Measurements from ENCODE around the gene BAK1.

Gene BAK1

DNA sequence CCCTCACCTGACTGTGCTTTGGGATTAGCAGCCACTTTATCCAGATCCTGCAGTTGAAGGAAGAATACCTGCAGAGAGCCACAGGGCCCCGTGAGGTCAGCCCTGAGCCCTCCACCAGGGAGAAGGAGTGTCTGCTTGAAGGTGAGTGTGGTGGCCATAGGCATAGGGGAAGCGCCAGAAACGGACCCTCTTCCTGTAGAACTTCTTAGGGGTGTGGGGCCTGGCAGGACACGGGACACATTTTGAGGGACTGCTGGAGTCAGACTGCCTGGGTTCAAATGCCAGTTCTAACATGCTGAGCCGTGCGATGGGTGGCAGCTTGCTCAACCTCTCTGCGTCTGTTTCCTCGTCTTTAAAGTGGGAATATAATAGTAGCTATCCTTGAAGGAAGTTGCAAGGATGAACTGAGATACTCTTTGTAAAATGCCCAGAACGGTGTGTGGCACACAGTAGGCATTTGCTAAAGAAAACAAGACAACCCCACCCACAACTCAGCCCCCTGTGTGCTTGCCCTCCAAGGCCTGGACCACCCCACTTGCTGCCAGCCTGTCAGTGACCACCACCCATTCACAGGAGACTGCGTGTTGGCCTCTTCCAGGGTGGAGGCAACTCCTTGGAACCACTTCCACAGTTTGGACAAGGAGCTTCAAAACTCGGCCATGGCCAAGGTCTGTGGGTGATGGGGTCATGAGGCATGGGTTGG is 4.8 kb upstream of the BAK1 start:
- H3K9me3 ChIP-seq (ENCODE audit: control insufficient read depth in 2 of 2, low read length in 2 of 2): no peaks in the 10 kb centered on the region
- H3K27me3 ChIP-seq (ENCODE audit: control insufficient read depth in 1 of 2, insufficient read depth in 2 of 2, low read length in 2 of 2): no peaks in the 10 kb centered on the region
- no peak overlapping the region for H3K4me3 ChIP-seq (ENCODE audit: low read length in 2 of 2)
- H3K4me1 ChIP-seq (ENCODE audit: control insufficient read depth, insufficient read depth, low read length): peaks cover 14% of the 10 kb centered on the region
- no peak overlapping the region for H3K9ac ChIP-seq (ENCODE audit: low read length in 2 of 2)
- no peak overlapping the region for H3K27ac ChIP-seq (ENCODE audit: low read length)
- no peaks in the 10 kb centered on the region for H3K36me3 ChIP-seq (ENCODE audit: control insufficient read depth in 2 of 2, insufficient read depth in 2 of 2, low read length in 2 of 2)

DNA sequence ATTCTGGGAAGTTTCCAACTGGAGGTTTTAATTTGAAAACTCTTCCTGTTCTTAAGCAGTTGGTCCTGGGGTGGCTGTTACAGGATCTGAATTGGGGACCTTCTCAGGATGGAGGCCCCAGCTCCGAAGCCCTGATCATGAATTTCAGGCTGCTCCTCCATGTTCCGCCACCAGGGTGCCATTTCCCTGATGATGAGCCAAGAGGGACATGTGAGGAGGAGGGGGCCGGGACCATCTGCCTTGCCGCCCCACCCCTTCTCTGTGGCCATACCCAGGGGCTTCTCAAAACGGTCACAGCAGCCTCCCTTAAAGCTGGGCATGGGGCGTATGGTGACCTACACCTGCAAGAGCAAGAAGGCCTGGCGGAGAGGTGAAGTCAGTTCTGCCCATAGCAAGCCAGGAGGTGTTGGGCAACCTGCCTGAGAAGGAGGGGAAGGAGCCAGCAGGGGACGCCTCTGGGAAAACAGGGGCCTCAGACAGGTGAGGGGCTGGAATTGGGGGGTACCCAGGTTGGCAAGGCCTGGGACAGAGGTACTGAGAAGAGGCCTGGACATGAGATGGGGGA is 3.6 kb upstream of the BAK1 start:
- no peak overlapping the region for H3K9ac ChIP-seq (ENCODE audit: low read length in 2 of 2)

DNA sequence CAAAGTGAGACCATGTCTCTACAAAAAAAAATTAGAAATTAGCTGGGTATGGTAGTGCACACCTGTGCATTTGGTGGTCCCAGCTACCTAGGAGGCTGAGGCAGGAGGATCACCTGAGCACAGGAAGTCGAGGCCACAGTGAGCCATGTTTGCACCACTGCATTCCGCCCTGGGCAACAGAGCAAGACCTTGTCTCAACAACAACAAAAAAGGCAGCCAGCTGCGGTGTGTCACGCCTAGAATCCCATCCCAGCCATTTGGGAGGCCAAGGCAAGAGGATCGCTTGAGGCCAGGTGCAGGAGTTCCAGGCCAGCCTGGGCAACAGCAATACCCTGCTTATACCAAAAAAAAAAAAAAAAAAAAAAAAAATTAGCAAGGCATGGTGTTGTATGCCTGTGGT is 1.1 kb upstream of the BAK1 start:
- Histone ChIP-seq H3K27ac (ENCODE audit: low read length) (no peak overlapping the region), H3K27me3 (ENCODE audit: control insufficient read depth in 1 of 2, insufficient read depth in 2 of 2, low read length in 2 of 2) (no peaks in the 10 kb centered on the region), H3K4me1 (ENCODE audit: control insufficient read depth, insufficient read depth, low read length) (peaks cover 31% of the 10 kb centered on the region), H3K9me3 (ENCODE audit: control insufficient read depth in 2 of 2, low read length in 2 of 2) (no peaks in the 10 kb centered on the region), H3K36me3 (ENCODE audit: control insufficient read depth in 2 of 2, insufficient read depth in 2 of 2, low read length in 2 of 2) (no peaks in the 10 kb centered on the region), H3K9ac (ENCODE audit: low read length in 2 of 2) (no peak overlapping the region), H3K4me3 (ENCODE audit: low read length in 2 of 2) (no peak overlapping the region)

More for the DNA sequence above, 3.6 kb upstream of the BAK1 start:
- Histone ChIP-seq H3K4me1 (ENCODE audit: control insufficient read depth, insufficient read depth, low read length) (peaks cover 19% of the 10 kb centered on the region), H3K27ac (ENCODE audit: low read length) (no peak overlapping the region), H3K27me3 (ENCODE audit: control insufficient read depth in 1 of 2, insufficient read depth in 2 of 2, low read length in 2 of 2) (no peaks in the 10 kb centered on the region), H3K9me3 (ENCODE audit: control insufficient read depth in 2 of 2, low read length in 2 of 2) (no peaks in the 10 kb centered on the region), H3K4me3 (ENCODE audit: low read length in 2 of 2) (no peak overlapping the region), H3K36me3 (ENCODE audit: control insufficient read depth in 2 of 2, insufficient read depth in 2 of 2, low read length in 2 of 2) (no peaks in the 10 kb centered on the region)

DNA sequence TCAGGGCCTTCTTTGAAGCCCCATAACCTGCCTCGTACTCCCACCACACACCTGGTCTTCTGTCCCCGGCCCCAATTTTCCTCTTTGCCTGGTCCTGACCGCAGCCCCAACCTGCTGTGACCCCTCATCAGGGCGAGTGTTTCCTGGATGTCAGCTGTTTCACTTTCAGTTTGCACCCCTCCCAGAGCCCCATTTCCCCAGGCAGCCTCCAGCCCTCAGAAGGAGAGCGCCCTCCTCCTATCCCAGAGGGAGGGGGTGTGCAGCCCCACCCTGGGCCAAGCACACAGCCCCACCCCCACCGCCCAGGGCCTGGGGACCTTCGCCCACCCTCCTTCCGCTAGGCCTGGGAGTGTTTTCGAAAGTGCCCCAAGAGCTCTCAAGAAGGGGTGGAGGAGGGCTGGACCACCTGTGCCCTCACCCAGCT is 1.5 kb downstream of the BAK1 start:
- Histone ChIP-seq H3K27me3 (ENCODE audit: control insufficient read depth in 1 of 2, insufficient read depth in 2 of 2, low read length in 2 of 2) (no peaks in the 10 kb centered on the region), H3K36me3 (ENCODE audit: control insufficient read depth in 2 of 2, insufficient read depth in 2 of 2, low read length in 2 of 2) (peaks cover 11 to 19% of the 10 kb centered on the region in 2 donors), H3K27ac (ENCODE audit: low read length) (no peak overlapping the region), H3K4me1 (ENCODE audit: control insufficient read depth, insufficient read depth, low read length) (peaks cover 25% of the 10 kb centered on the region), H3K9ac (ENCODE audit: low read length in 2 of 2) (no peak overlapping the region), H3K9me3 (ENCODE audit: control insufficient read depth in 2 of 2, low read length in 2 of 2) (no peaks in the 10 kb centered on the region), H3K4me3 (ENCODE audit: low read length in 2 of 2) (peak overlapping the region; percentile 85 to 90)

GRCh38 chr6:33578164-33578563 is 1.9 kb downstream of the BAK1 start:
- H3K27ac ChIP-seq (ENCODE audit: low read length): no peak overlapping the region
- H3K4me1 ChIP-seq (ENCODE audit: control insufficient read depth, insufficient read depth, low read length): peaks cover 25% of the 10 kb centered on the region
- no peak overlapping the region for H3K4me3 ChIP-seq (ENCODE audit: low read length in 2 of 2)
- H3K36me3 ChIP-seq (ENCODE audit: control insufficient read depth in 2 of 2, insufficient read depth in 2 of 2, low read length in 2 of 2): peaks cover 11 to 19% of the 10 kb centered on the region in 2 donors
- H3K9ac ChIP-seq (ENCODE audit: low read length in 2 of 2): no peak overlapping the region
- no peaks in the 10 kb centered on the region for H3K27me3 ChIP-seq (ENCODE audit: control insufficient read depth in 1 of 2, insufficient read depth in 2 of 2, low read length in 2 of 2)
- H3K9me3 ChIP-seq (ENCODE audit: control insufficient read depth in 2 of 2, low read length in 2 of 2): no peaks in the 10 kb centered on the region

DNA sequence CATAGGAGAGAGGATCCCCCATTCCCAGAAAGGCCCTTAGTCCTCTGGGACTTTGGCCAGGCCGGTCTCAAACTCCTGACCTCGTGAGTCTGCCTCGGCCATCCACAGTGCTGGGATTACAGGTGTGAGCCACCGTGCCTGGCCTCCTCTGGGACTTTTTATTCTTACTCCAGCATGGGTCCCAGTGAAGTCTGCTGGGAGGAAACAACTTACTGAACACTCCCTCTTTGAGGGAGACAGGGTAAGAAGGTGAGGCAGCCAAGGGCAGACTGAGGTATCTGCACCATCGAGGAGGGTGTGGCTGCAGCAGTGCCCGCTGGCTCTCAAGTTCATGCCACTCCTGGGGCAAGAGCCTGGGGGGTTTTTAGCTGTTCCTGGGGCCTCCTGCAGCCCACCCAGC is 2.4 kb downstream of the BAK1 start:
- Histone ChIP-seq H3K4me3 (ENCODE audit: low read length in 2 of 2) (no peak overlapping the region), H3K9me3 (ENCODE audit: control insufficient read depth in 2 of 2, low read length in 2 of 2) (no peaks in the 10 kb centered on the region), H3K27ac (ENCODE audit: low read length) (no peak overlapping the region), H3K27me3 (ENCODE audit: control insufficient read depth in 1 of 2, insufficient read depth in 2 of 2, low read length in 2 of 2) (no peaks in the 10 kb centered on the region), H3K4me1 (ENCODE audit: control insufficient read depth, insufficient read depth, low read length) (peaks cover 25% of the 10 kb centered on the region), H3K36me3 (ENCODE audit: control insufficient read depth in 2 of 2, insufficient read depth in 2 of 2, low read length in 2 of 2) (peaks cover 11 to 19% of the 10 kb centered on the region in 2 donors), H3K9ac (ENCODE audit: low read length in 2 of 2) (no peak overlapping the region)

DNA sequence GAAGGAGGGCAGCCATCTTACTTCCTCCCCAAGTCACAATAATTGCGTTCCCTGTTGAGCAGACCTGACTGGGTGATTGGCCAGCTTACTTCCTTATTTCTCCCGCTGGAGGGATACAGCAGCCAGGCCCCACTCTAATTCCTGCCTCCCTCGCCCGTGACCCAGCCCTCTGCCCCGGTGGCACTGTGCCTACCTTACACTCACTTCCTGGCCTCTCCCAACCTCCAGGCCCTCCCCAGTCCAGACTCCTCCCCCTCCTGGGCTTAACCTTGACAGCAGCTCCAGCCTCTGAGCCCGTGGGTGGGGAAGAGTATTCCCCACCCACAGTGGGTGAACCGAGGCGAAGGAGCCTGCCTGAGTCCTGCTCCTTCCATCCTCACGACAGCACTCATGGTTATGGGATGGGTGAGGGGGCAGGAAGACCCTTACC is 3.0 kb downstream of the BAK1 start:
- no peak overlapping the region for H3K4me3 ChIP-seq (ENCODE audit: low read length in 2 of 2)
- H3K4me1 ChIP-seq (ENCODE audit: control insufficient read depth, insufficient read depth, low read length): peaks cover 25% of the 10 kb centered on the region
- peaks cover 11 to 19% of the 10 kb centered on the region in 2 donors for H3K36me3 ChIP-seq (ENCODE audit: control insufficient read depth in 2 of 2, insufficient read depth in 2 of 2, low read length in 2 of 2)
- no peak overlapping the region for H3K27ac ChIP-seq (ENCODE audit: low read length)
- H3K9ac ChIP-seq (ENCODE audit: low read length in 2 of 2): no peak overlapping the region
- no peaks in the 10 kb centered on the region for H3K9me3 ChIP-seq (ENCODE audit: control insufficient read depth in 2 of 2, low read length in 2 of 2)
- no peaks in the 10 kb centered on the region for H3K27me3 ChIP-seq (ENCODE audit: control insufficient read depth in 1 of 2, insufficient read depth in 2 of 2, low read length in 2 of 2)

GRCh38 chr6:33576668-33577067 is 3.4 kb downstream of the BAK1 start:
- H3K9ac ChIP-seq (ENCODE audit: low read length in 2 of 2): no peak overlapping the region
- H3K27ac ChIP-seq (ENCODE audit: low read length): peak overlapping the region; percentile 11
- peaks cover 27% of the 10 kb centered on the region for H3K4me1 ChIP-seq (ENCODE audit: control insufficient read depth, insufficient read depth, low read length)
- no peak overlapping the region for H3K4me3 ChIP-seq (ENCODE audit: low read length in 2 of 2)
- H3K36me3 ChIP-seq (ENCODE audit: control insufficient read depth in 2 of 2, insufficient read depth in 2 of 2, low read length in 2 of 2): peaks cover 11 to 19% of the 10 kb centered on the region in 2 donors
- H3K27me3 ChIP-seq (ENCODE audit: control insufficient read depth in 1 of 2, insufficient read depth in 2 of 2, low read length in 2 of 2): no peaks in the 10 kb centered on the region
- no peaks in the 10 kb centered on the region for H3K9me3 ChIP-seq (ENCODE audit: control insufficient read depth in 2 of 2, low read length in 2 of 2)

- peaks cover 11 to 19% of the 10 kb centered on the region in 2 donors for H3K36me3 ChIP-seq (ENCODE audit: control insufficient read depth in 2 of 2, insufficient read depth in 2 of 2, low read length in 2 of 2)
- H3K4me1 ChIP-seq (ENCODE audit: control insufficient read depth, insufficient read depth, low read length): peaks cover 33% of the 10 kb centered on the region
- H3K4me3 ChIP-seq (ENCODE audit: low read length in 2 of 2): no peak overlapping the region
- H3K9me3 ChIP-seq (ENCODE audit: control insufficient read depth in 2 of 2, low read length in 2 of 2): no peaks in the 10 kb centered on the region
- no peak overlapping the region for H3K27ac ChIP-seq (ENCODE audit: low read length)
- H3K27me3 ChIP-seq (ENCODE audit: control insufficient read depth in 1 of 2, insufficient read depth in 2 of 2, low read length in 2 of 2): no peaks in the 10 kb centered on the region
- no peak overlapping the region for H3K9ac ChIP-seq (ENCODE audit: low read length in 2 of 2)
Observed at GRCh38 chr6:33575211-33575610, 4.9 kb downstream of the BAK1 start.

DNA sequence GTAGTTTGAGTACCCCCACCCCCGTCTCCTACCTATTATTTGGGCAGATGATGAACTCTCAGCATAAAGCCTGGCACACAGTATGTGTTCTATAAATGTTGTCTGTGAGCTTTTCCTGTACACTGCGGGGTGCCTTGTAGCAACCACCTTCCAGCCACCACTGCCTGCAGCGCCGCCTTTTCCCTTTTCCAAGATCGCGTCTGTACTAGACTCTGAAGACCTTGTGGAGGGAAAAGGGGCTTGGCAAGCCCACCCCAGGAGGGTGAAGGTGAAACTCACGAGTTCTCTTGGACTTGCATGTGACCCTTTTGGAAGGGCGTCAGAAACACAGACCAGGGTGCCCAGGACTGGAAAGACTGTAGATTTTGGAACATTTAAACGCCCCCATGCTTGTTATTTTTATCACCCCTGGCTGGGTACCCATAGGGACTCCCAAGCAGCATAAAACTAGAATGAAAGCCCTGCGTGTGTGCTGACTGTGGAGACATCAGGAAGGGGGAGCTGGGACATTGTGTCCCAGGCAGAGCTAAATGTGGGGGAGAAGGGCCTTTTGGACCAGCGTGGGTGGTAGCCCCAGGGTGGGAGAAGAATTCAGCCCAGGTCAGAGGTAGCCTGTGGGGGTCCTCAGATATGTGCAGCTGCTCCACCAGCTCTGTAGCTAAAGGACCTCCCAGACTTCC is 8.3 kb downstream of the BAK1 start:
- no peaks in the 10 kb centered on the region for H3K27me3 ChIP-seq (ENCODE audit: control insufficient read depth in 1 of 2, insufficient read depth in 2 of 2, low read length in 2 of 2)
- peaks cover 11 to 19% of the 10 kb centered on the region in 2 donors for H3K36me3 ChIP-seq (ENCODE audit: control insufficient read depth in 2 of 2, insufficient read depth in 2 of 2, low read length in 2 of 2)
- no peaks in the 10 kb centered on the region for H3K9me3 ChIP-seq (ENCODE audit: control insufficient read depth in 2 of 2, low read length in 2 of 2)
- H3K9ac ChIP-seq (ENCODE audit: low read length in 2 of 2): peak overlapping the region; percentile 85 to 90
- H3K4me3 ChIP-seq (ENCODE audit: low read length in 2 of 2): peak overlapping the region; percentile 69 to 90
- H3K4me1 ChIP-seq (ENCODE audit: control insufficient read depth, insufficient read depth, low read length): peaks cover 11% of the 10 kb centered on the region
- H3K27ac ChIP-seq (ENCODE audit: low read length): peak overlapping the region; percentile 85
